ENCODE data around the gene KIZ.

KIZ gene

DNA sequence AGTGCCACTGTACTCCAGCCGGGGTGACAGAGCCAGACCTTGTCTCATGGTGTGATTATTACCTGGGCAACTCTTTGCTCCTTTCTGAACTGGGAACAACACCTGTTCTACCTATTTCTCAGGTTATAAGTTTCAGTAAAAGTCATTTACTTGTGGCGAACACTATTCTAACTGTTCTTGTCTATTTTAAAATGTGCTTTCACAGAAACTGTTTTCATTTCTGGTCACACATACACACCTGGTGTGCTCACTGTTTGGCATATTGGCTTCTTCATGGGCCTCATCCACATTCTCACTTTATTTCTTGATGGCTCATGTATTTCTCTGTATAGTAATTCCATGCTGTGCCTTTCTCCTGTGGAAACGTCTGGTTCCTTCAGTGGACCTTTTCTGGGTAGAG lies 146.8 kb downstream of the KIZ start:
- no peak for DNase-seq (ENCODE audit: low spot score)
- TF ChIP-seq, protein P1, sequence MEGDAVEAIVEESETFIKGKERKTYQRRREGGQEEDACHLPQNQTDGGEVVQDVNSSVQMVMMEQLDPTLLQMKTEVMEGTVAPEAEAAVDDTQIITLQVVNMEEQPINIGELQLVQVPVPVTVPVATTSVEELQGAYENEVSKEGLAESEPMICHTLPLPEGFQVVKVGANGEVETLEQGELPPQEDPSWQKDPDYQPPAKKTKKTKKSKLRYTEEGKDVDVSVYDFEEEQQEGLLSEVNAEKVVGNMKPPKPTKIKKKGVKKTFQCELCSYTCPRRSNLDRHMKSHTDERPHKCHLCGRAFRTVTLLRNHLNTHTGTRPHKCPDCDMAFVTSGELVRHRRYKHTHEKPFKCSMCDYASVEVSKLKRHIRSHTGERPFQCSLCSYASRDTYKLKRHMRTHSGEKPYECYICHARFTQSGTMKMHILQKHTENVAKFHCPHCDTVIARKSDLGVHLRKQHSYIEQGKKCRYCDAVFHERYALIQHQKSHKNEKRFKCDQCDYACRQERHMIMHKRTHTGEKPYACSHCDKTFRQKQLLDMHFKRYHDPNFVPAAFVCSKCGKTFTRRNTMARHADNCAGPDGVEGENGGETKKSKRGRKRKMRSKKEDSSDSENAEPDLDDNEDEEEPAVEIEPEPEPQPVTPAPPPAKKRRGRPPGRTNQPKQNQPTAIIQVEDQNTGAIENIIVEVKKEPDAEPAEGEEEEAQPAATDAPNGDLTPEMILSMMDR (IDR thresholded peaks at IDR 0.05), result no peak
- no peak overlapping the region for H3K27ac ChIP-seq
- H3K4me3 ChIP-seq, result no peak overlapping the region

DNA sequence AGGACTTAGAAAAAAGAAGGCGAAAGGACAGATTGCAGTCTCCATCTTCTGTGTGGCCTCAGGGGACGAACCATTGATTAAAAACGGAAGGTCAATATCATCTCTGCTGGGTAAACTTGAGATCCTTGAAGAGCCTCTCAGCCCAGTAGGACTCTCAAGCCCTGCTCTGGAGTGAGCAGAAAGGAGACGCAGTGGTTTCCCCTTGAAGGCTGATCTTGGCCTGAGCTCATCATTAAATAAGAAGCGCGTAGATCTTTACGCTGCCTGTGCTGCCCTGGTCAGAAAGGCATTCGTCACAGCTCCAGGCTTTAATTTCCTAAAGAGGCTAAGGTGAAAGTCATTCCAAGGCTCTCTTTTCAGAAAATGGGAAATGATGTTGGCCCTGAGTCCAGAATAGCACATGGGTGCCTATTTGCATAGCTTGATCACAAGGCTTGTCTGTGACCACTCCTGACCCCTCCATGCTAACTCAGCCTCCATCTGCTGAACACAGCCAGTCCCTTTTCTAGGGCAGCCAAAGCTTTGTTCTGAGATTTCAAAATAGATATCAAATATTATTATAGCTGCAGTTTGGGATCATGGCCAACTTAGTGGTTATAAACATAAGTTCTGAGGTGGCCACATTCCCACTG lies 148.0 kb downstream of the KIZ start:
- no peak overlapping the region for H3K27ac ChIP-seq
- TF ChIP-seq, protein P1 (IDR thresholded peaks at IDR 0.05), result no peak
- no peak overlapping the region for H3K4me3 ChIP-seq
- DNase-seq (ENCODE audit: low spot score), result no peak

DNA sequence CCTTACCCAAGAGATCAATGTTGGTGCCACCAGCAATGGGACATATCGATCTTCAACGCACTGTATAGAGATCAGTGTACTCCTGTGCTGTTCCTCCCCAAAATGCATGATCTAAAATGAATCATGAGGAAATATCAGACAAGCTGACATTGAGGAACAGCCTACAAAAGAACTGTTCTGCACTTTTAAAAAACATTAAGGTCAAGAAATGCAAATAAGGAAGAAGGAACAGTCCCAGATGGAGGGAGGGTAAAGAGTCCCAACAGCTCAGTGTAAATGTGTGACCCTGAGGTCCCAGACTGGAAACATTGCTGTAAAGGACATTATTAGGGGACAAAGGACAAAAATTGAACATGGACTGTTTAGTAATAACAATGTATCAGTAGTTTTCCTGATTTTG lies 152.9 kb downstream of the KIZ start:
- DNase-seq (ENCODE audit: low spot score), result no peak
- H3K4me3 ChIP-seq, result no peak overlapping the region
- TF ChIP-seq, protein P1 (IDR thresholded peaks at IDR 0.05), result no peak
- no peak overlapping the region for H3K27ac ChIP-seq

DNA sequence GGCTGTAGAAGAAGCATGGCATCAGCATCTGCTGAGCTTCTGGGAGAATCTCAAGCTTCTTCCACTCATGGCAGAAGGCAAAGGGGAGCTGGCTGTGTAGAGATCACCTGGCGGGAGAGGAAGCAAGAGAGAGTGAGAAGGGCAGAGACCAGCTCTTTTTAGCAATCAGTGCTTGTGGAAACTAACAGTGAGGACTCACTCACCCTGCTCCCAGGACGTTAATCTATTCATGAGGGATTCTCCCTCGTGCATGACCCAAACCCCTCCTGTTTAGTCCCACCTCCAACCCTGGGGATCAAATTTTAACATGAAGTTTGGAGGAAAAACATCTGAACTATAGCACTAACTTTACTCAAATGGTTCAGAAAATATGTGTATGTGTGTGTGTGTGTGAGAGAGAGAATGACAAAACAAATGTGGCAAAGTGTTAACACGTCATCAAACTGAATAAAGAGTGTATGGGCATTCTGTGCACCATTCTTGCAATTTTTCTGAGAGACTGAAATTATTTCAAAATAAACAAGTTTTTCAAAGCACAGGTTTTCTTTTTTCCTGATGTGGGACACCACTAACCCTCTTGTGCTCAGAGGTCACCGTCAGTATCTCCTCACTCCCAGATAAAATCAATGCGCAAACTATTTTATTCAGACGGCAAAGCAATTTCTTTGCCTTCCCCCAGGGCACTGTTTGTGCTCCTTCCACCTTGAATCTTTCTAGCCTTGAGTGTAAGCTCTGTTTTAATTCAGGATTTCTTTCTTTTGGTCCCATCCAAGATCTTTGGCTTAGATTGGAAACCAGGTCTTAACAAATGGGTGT lies 154.0 kb downstream of the KIZ start:
- TF ChIP-seq, protein P1 (IDR thresholded peaks at IDR 0.05), result no peak
- no peak overlapping the region for H3K27ac ChIP-seq
- no peak overlapping the region for H3K4me3 ChIP-seq
- DNase-seq (ENCODE audit: low spot score), result no peak

DNA sequence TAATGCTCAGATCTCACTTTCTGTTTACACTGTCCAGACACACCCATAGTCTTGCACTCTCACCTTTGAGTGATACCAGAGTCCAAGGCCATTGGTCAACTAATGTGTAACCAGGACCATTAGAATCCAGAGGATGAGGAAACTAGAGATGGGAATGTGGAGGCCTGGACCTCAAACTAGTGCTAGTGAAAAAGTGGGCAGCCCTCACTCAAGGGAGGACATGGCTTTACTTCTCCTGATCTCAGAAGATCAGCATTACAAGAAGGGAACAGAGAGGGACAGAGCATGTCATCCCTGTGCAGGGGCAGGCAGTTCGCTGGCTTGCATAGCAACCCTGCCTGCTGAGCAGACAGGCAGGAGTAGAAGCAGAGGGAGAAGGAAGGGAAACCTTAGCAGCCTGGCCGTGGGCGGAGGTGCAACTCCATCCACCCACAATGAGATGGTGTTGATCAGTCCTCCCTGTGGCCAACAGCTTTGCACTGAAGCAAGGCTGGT lies 154.7 kb downstream of the KIZ start:
- Histone ChIP-seq H3K27ac (no peak overlapping the region), H3K4me3 (no peak overlapping the region)
- TF ChIP-seq, protein P1 (IDR thresholded peaks at IDR 0.05), result no peak
- DNase-seq (ENCODE audit: low spot score), result no peak

DNA sequence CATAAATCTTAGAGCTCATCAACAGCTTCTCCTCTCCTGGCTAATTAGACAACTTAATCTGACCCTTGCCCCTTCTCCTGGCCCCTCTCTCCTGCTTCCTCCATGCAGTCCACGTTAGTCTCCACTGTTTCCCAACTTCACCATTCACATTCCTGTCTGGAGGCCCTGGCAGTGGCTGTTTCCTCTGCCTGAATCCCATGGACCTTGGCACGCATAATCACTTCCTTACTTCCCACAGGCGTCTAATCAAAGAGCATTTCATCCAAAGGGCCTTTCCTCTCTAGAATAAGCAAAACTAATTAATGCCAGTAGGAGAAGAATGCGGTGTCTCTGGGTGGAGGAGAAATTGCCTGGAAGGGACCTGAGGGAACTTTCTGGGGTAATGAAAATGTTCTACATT lies 160.9 kb downstream of the KIZ start:
- H3K27ac ChIP-seq, result no peak overlapping the region
- DNase-seq (ENCODE audit: low spot score), result no peak
- TF ChIP-seq, protein P1 (IDR thresholded peaks at IDR 0.05), result no peak
- H3K4me3 ChIP-seq, result no peak overlapping the region
